GM23338 (cell line): ENCODE measurements around the gene DCTN2. TPM values are rescaled to one million over a fixed set of nuclear protein-coding genes. Genes with fewer than 3 reads are reported as not detected.

Experiments
- ATAC-seq: fragments of 200-7000 bp; cut with Tn5 transposase; 3 replicates; pipeline ENCODE4 v1.9.1; 2020
- DNase-seq: peaks from one replicate; pipeline ENCODE4 v3.0.0-alpha.2; 2015; ENCODE audit warnings: low spot score
- H2AFZ ChIP-seq: fragments of 200-600 bp; sonication (generic); 2 replicates; pipeline ENCODE4 v1.8.0; 2016; ENCODE audit warnings: antibody characterized with exemption, mild to moderate bottlenecking, moderate library complexity
- H3F3A ChIP-seq: fragments of 200-600 bp; sonication (generic); replicated peaks from 2 replicates; pipeline ENCODE4 v1.8.0; 2017; ENCODE audit warnings: antibody characterized with exemption, mixed run types, low read depth
- H3K27ac ChIP-seq: fragments of 200-600 bp; sonication (generic); 2 replicates; pipeline ENCODE4 v1.6.1; 2016; ENCODE audit warnings: low read depth
- H3K27me3 ChIP-seq: fragments of 200-600 bp; sonication (generic); 2 replicates; pipeline ENCODE4 v1.8.0; 2016; ENCODE audit warnings: mild to moderate bottlenecking, mixed run types, moderate library complexity; ENCODE audit not compliant: insufficient read depth
- H3K36me3 ChIP-seq: fragments of 200-600 bp; sonication (generic); 2 replicates; pipeline ENCODE4 v1.8.0; 2016; ENCODE audit warnings: mild to moderate bottlenecking; ENCODE audit not compliant: insufficient read depth
- H3K4me1 ChIP-seq: fragments of 200-600 bp; sonication (generic); 2 replicates; pipeline ENCODE4 v1.8.0; 2016; ENCODE audit warnings: mild to moderate bottlenecking, moderate library complexity; ENCODE audit not compliant: insufficient read depth
- H3K4me2 ChIP-seq: fragments of 200-600 bp; sonication (generic); 2 replicates; pipeline ENCODE4 v1.7.1; 2017; ENCODE audit warnings: mixed run types
- H3K4me3 ChIP-seq: fragments of 200-600 bp; sonication (generic); 2 replicates; pipeline ENCODE4 v1.6.1; 2016; ENCODE audit warnings: mixed run types
- H3K79me2 ChIP-seq: fragments of 200-600 bp; sonication (generic); replicated peaks from 2 replicates; pipeline ENCODE4 v1.8.0; 2017; ENCODE audit warnings: mild to moderate bottlenecking; ENCODE audit not compliant: insufficient read depth
- H3K9me2 ChIP-seq: fragments of 200-600 bp; sonication (generic); 2 replicates; pipeline ENCODE4 v1.8.0; 2017; ENCODE audit not compliant: insufficient read depth
- H4K20me1 ChIP-seq: fragments of 200-600 bp; sonication (generic); replicated peaks from 2 replicates; pipeline ENCODE4 v1.8.0; 2017; ENCODE audit warnings: mild to moderate bottlenecking; ENCODE audit not compliant: insufficient read depth
- H3K27ac Mint-ChIP-seq: 2 replicates; pipeline ENCODE4 v1.8.0; 2020; ENCODE audit warnings: inconsistent platforms, mild to moderate bottlenecking, moderate library complexity, mixed read lengths
- H3K27me3 Mint-ChIP-seq: 3 replicates; pipeline ENCODE4 v1.8.0; 2022; ENCODE audit warnings: low read depth, mild to moderate bottlenecking, moderate library complexity, mixed read lengths, inconsistent platforms; ENCODE audit not compliant: insufficient read depth, poor library complexity
- H3K36me3 Mint-ChIP-seq: 3 replicates; pipeline ENCODE4 v1.8.0; 2021; ENCODE audit warnings: low read depth, mild to moderate bottlenecking, inconsistent platforms, moderate library complexity, mixed read lengths
- H3K4me1 Mint-ChIP-seq: 3 replicates; pipeline ENCODE4 v1.8.0; 2020; ENCODE audit warnings: mild to moderate bottlenecking, inconsistent platforms, mixed read lengths
- H3K4me3 Mint-ChIP-seq: 3 replicates; pipeline ENCODE4 v1.8.0; 2021; ENCODE audit warnings: moderate library complexity, mild to moderate bottlenecking, inconsistent platforms, mixed read lengths
- H3K9me3 Mint-ChIP-seq: 3 replicates; pipeline ENCODE4 v1.8.0; 2020; ENCODE audit warnings: moderate library complexity, mild to moderate bottlenecking, inconsistent platforms, mixed read lengths
- CREB1 ChIP-seq: fragments of 250-450 bp; sonication (Bioruptor Pico); IDR thresholded peaks from 2 replicates; pipeline ENCODE4 v1.5.0; 2020; ENCODE audit warnings: low read depth, mild to moderate bottlenecking, moderate library complexity
- EZH2 ChIP-seq: fragments of 200-600 bp; sonication (generic); IDR thresholded peaks from one replicate; pipeline ENCODE4 v1.8.0; 2017; ENCODE audit warnings: antibody characterized with exemption, mild to moderate bottlenecking, low read depth; ENCODE audit not compliant: unreplicated experiment
- EZH2phosphoT487 ChIP-seq: fragments of 200-600 bp; sonication (generic); IDR thresholded peaks from one replicate; pipeline ENCODE4 v1.8.1; 2018; ENCODE audit warnings: antibody characterized with exemption; ENCODE audit not compliant: unreplicated experiment
- JUNB ChIP-seq: IDR thresholded peaks from one replicate; pipeline ENCODE4 v1.6.1; 2016; ENCODE audit warnings: antibody characterized with exemption; ENCODE audit not compliant: unreplicated experiment
- NANOG ChIP-seq: IDR thresholded peaks from 2 replicates; pipeline ENCODE4 v1.6.1; 2016; ENCODE audit warnings: antibody characterized with exemption, borderline replicate concordance
- POLR2AphosphoS5 ChIP-seq: IDR thresholded peaks from 2 replicates; pipeline ENCODE4 v1.6.1; 2016; ENCODE audit warnings: antibody characterized with exemption, low read depth
- STAT1 ChIP-seq: IDR thresholded peaks from one replicate; pipeline ENCODE4 v1.6.1; 2016; ENCODE audit warnings: antibody characterized with exemption; ENCODE audit not compliant: unreplicated experiment
- ZNF114 ChIP-seq: fragments of 250-450 bp; sonication (Bioruptor Pico); IDR thresholded peaks from 2 replicates; pipeline ENCODE4 v1.5.0; 2020; ENCODE audit warnings: mild to moderate bottlenecking, moderate library complexity
- ZNF331 ChIP-seq: fragments of 250-450 bp; sonication (Bioruptor Pico); IDR thresholded peaks from 2 replicates; pipeline ENCODE4 v1.5.0; 2020; ENCODE audit warnings: low read depth, mild to moderate bottlenecking, moderate library complexity
- polyA plus RNA-seq: library from polyadenylated mRNA; unstranded; fragments of >200 nt; fragmentation: Nextera tagmentation; extraction: Ambion mirVana; gene quantifications from 2 replicates; pipeline ENCODE4 v1.2.1, GENCODE V29; 2016
- total RNA-seq: library from RNA; depleted of rRNA; stranded (reverse); fragments of >200 nt; shearing (Covaris generic); gene quantifications from 2 replicates; pipeline ENCODE4 v1.2.3, GENCODE V29; 2014
- TF ChIP-seq, protein P1 (sequence below): fragments of 250-450 bp; sonication (Bioruptor Pico); IDR thresholded peaks from 2 replicates; pipeline ENCODE4 v1.5.0; 2020; ENCODE audit warnings: mild to moderate bottlenecking, moderate library complexity
- TF ChIP-seq, protein P2 (sequence below): IDR thresholded peaks from one replicate; pipeline ENCODE4 v1.6.1; 2018; ENCODE audit warnings: antibody characterized with exemption; ENCODE audit not compliant: unreplicated experiment
- TF ChIP-seq, protein P3 (sequence below), 2 experiments: fragments of 200-600 bp in 1 of 2; sonication (generic) in 1 of 2; conservative IDR thresholded peaks; 2 replicates each; pipeline versions ENCODE4 v1.5.1 to v1.6.1; 2016 to 2017; ENCODE audit warnings: antibody characterized with exemption in 2 of 2, low read depth in 2 of 2, mild to moderate bottlenecking in 2 of 2, moderate library complexity in 1 of 2
- TF ChIP-seq, protein P4 (sequence below): IDR thresholded peaks from 2 replicates; pipeline ENCODE4 v1.6.1; 2016; ENCODE audit warnings: antibody characterized with exemption

Gene DCTN2
- total and polyA plus RNA-seq, 2 experiments from 2014 or later = 56.1 to 157 TPM

DNA sequence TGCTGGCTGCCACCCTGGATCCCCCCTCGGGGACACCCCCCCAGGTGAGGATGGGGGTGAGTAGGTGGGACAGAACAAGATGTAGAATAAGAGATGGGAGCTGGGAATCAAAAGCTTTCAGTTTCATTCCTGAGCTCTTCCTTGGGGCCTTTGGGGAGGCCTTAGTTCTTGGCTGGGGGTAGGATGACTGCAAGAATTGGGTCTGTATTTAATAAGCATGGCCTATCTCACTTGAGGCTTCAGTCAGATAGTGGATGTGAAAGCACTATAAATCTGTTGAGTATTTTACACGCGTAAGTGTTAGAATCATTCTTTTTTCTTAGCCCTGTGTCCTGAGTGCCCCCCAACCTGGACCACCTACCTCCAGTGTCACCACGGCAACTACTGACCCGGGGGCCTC lies 19.8 kb downstream of the DCTN2 start:
- Histone ChIP-seq H3K4me2 (no peak overlapping the region), H3K27ac (no peak overlapping the region), H4K20me1 (peaks cover 17% of the 10 kb centered on the region), H3K4me3 (no peak overlapping the region), H3F3A (peaks cover 20% of the 10 kb centered on the region), H2AFZ (no peak overlapping the region), H3K27me3 (no peaks in the 10 kb centered on the region), H3K79me2 (0 out of 2 replicates have a peak, but pooled peaks cover 7% of the 10 kb centered on the region), H3K4me1 (peaks cover 14% of the 10 kb centered on the region), H3K9me2 (no peaks in the 10 kb centered on the region), H3K36me3 (peaks cover 9% of the 10 kb centered on the region)
- Mint-ChIP-seq H3K9me3 (no peaks in the 10 kb centered on the region; the same call in 2 of the 3 replicates), H3K4me1 (peaks cover 30% of the 10 kb centered on the region), H3K27me3 (peaks cover 28% of the 10 kb centered on the region), H3K4me3 (no peak overlapping the region; the same call in 2 of the 3 replicates), H3K27ac (no peak overlapping the region), H3K36me3 (peaks cover 44% of the 10 kb centered on the region)
- no peak for ATAC-seq
- no peak for DNase-seq
- no peak for TF ChIP-seq STAT1
- TF ChIP-seq, protein P1, sequence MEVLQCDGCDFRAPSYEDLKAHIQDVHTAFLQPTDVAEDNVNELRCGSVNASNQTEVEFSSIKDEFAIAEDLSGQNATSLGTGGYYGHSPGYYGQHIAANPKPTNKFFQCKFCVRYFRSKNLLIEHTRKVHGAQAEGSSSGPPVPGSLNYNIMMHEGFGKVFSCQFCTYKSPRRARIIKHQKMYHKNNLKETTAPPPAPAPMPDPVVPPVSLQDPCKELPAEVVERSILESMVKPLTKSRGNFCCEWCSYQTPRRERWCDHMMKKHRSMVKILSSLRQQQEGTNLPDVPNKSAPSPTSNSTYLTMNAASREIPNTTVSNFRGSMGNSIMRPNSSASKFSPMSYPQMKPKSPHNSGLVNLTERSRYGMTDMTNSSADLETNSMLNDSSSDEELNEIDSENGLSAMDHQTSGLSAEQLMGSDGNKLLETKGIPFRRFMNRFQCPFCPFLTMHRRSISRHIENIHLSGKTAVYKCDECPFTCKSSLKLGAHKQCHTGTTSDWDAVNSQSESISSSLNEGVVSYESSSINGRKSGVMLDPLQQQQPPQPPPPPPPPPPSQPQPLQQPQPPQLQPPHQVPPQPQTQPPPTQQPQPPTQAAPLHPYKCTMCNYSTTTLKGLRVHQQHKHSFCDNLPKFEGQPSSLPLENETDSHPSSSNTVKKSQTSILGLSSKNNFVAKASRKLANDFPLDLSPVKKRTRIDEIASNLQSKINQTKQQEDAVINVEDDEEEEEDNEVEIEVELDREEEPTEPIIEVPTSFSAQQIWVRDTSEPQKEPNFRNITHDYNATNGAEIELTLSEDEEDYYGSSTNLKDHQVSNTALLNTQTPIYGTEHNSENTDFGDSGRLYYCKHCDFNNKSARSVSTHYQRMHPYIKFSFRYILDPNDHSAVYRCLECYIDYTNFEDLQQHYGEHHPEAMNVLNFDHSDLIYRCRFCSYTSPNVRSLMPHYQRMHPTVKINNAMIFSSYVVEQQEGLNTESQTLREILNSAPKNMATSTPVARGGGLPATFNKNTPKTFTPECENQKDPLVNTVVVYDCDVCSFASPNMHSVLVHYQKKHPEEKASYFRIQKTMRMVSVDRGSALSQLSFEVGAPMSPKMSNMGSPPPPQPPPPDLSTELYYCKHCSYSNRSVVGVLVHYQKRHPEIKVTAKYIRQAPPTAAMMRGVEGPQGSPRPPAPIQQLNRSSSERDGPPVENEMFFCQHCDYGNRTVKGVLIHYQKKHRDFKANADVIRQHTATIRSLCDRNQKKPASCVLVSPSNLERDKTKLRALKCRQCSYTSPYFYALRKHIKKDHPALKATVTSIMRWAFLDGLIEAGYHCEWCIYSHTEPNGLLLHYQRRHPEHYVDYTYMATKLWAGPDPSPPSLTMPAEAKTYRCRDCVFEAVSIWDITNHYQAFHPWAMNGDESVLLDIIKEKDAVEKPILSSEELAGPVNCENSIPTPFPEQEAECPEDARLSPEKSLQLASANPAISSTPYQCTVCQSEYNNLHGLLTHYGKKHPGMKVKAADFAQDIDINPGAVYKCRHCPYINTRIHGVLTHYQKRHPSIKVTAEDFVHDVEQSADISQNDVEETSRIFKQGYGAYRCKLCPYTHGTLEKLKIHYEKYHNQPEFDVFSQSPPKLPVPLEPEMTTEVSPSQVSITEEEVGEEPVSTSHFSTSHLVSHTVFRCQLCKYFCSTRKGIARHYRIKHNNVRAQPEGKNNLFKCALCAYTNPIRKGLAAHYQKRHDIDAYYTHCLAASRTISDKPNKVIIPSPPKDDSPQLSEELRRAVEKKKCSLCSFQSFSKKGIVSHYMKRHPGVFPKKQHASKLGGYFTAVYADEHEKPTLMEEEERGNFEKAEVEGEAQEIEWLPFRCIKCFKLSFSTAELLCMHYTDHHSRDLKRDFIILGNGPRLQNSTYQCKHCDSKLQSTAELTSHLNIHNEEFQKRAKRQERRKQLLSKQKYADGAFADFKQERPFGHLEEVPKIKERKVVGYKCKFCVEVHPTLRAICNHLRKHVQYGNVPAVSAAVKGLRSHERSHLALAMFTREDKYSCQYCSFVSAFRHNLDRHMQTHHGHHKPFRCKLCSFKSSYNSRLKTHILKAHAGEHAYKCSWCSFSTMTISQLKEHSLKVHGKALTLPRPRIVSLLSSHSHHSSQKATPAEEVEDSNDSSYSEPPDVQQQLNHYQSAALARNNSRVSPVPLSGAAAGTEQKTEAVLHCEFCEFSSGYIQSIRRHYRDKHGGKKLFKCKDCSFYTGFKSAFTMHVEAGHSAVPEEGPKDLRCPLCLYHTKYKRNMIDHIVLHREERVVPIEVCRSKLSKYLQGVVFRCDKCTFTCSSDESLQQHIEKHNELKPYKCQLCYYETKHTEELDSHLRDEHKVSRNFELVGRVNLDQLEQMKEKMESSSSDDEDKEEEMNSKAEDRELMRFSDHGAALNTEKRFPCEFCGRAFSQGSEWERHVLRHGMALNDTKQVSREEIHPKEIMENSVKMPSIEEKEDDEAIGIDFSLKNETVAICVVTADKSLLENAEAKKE (CRISPR knock-in tag) = no peak
- TF ChIP-seq, protein P2, sequence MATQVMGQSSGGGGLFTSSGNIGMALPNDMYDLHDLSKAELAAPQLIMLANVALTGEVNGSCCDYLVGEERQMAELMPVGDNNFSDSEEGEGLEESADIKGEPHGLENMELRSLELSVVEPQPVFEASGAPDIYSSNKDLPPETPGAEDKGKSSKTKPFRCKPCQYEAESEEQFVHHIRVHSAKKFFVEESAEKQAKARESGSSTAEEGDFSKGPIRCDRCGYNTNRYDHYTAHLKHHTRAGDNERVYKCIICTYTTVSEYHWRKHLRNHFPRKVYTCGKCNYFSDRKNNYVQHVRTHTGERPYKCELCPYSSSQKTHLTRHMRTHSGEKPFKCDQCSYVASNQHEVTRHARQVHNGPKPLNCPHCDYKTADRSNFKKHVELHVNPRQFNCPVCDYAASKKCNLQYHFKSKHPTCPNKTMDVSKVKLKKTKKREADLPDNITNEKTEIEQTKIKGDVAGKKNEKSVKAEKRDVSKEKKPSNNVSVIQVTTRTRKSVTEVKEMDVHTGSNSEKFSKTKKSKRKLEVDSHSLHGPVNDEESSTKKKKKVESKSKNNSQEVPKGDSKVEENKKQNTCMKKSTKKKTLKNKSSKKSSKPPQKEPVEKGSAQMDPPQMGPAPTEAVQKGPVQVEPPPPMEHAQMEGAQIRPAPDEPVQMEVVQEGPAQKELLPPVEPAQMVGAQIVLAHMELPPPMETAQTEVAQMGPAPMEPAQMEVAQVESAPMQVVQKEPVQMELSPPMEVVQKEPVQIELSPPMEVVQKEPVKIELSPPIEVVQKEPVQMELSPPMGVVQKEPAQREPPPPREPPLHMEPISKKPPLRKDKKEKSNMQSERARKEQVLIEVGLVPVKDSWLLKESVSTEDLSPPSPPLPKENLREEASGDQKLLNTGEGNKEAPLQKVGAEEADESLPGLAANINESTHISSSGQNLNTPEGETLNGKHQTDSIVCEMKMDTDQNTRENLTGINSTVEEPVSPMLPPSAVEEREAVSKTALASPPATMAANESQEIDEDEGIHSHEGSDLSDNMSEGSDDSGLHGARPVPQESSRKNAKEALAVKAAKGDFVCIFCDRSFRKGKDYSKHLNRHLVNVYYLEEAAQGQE = no peak
- TF ChIP-seq ZNF331 (CRISPR knock-in tag) = no peak
- no peak for TF ChIP-seq EZH2phosphoT487
- no peak for TF ChIP-seq NANOG
- TF ChIP-seq, protein P3, sequence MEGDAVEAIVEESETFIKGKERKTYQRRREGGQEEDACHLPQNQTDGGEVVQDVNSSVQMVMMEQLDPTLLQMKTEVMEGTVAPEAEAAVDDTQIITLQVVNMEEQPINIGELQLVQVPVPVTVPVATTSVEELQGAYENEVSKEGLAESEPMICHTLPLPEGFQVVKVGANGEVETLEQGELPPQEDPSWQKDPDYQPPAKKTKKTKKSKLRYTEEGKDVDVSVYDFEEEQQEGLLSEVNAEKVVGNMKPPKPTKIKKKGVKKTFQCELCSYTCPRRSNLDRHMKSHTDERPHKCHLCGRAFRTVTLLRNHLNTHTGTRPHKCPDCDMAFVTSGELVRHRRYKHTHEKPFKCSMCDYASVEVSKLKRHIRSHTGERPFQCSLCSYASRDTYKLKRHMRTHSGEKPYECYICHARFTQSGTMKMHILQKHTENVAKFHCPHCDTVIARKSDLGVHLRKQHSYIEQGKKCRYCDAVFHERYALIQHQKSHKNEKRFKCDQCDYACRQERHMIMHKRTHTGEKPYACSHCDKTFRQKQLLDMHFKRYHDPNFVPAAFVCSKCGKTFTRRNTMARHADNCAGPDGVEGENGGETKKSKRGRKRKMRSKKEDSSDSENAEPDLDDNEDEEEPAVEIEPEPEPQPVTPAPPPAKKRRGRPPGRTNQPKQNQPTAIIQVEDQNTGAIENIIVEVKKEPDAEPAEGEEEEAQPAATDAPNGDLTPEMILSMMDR (conservative IDR thresholded peaks at IDR 0.05; ENCODE audit: low read depth in 2 of 2) = no peak
- no peak for TF ChIP-seq EZH2
- no peak for TF ChIP-seq CREB1 (CRISPR knock-in tag)
- TF ChIP-seq JUNB = no peak
- no peak for TF ChIP-seq ZNF114 (CRISPR knock-in tag)
- TF ChIP-seq POLR2AphosphoS5 = no peak
- TF ChIP-seq, protein P4, sequence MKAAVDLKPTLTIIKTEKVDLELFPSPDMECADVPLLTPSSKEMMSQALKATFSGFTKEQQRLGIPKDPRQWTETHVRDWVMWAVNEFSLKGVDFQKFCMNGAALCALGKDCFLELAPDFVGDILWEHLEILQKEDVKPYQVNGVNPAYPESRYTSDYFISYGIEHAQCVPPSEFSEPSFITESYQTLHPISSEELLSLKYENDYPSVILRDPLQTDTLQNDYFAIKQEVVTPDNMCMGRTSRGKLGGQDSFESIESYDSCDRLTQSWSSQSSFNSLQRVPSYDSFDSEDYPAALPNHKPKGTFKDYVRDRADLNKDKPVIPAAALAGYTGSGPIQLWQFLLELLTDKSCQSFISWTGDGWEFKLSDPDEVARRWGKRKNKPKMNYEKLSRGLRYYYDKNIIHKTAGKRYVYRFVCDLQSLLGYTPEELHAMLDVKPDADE = no peak
